GM21390 (cell line): Measurements from ENCODE around the gene CCDC146.
"Not testable (repeated sequence)": the region's sequence is repeated elsewhere in the genome, so short reads cannot be mapped to it uniquely, and the experiment has no call there.

Experiments used
- ATAC-seq: cut with Tn5 transposase; IDR thresholded peaks from one replicate; pipeline ENCODE4 v1.9.1; 2021; ENCODE audit not compliant: unreplicated experiment

Gene CCDC146

GRCh38 chr7:77326131-77326530 lies 203.7 kb downstream of the CCDC146 start:
- ATAC-seq, result no peak

DNA sequence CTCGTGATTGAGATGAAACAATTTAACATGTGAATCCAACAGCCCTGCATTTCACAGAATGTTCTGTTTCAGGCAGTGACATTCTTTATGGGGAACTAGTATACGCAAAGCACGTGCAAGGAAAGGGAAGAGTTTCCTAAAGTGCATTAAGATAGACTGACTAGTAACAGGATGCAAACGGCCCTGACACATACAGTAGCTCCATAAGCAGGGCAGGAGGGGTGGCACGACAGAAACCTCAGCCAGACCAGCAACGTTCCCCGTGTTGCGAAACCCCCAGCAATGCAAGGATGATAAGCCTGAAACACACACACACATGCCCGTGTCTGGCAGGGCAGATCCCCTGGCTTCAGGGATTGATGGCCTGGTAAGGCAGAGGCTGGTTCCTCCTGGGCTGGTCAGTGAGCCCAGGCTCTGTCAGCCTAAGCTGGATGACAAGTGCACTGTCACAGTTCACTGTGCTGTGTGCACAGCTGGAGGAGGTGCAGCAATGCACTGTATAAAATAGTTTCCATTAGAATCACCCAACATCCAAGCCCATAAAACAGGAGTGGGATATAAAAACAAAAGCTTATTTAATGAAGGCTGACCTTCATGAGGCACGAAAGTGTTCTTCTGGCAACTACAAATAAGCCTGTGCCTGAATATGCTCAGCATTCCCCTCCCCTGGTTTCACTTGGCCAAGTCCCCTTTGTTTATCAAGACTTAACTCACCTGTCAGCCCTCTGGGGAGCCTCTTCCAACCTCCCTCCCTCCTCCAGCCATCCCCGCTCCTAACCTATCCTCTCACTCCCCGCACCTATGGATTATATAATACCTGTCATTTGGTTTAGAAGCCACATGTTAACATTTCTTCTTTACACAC lies 204.9 kb downstream of the CCDC146 start:
- no peak for ATAC-seq

DNA sequence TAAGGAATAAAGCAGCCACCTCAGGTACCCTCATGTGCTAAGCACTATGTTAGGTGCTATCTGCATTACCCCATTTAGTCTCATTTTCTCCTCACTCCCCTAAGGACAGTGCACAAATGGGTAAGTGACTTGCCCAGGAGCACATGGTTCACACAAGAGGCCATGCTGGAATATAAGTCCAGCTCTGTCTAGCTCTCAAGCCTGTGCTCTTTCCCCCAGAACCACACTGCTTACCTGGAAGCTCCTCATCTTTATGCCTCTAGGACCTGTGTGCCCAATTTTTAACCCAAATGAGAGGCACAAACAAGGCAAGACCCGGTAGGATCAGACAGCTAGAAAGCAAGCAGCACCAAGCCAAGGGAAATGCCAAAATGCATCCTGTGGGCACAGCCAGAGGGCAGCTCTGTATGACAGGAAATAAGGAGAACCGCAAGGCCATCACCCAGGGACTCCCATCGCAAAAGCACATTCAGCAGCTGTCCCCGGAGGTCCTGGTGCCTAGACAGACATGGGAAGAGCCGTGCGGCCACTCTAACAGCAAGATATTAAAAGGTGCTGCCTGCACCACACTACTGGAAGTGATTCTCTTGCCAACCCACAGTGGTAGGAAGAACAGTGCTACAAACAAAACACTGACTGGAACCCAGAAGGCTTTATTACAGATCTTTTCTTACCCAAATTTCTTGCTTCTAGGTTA lies 205.7 kb downstream of the CCDC146 start:
- no peak for ATAC-seq

DNA sequence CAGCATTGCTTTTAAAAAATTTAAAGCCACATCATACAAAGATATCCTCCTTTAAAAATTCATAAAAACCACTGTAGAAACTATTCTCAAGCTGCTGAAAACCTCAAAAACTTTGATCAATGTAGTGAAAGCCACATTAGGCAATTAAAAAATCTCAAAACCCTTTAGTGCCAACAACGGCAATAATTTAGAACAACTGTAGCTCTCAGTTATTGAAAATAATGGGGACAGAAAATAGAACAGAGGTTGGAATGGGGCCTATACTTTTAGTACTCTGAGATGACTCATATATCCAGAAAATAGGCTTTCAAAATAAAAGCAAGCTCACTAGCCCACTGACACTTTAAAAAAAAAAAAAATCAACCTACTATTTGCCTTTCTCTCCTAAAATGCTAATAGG lies 206.3 kb downstream of the CCDC146 start:
- no peak for ATAC-seq

- ATAC-seq, result no peak
Observed at GRCh38 chr7:77329466-77330168, 207.2 kb downstream of the CCDC146 start.

DNA sequence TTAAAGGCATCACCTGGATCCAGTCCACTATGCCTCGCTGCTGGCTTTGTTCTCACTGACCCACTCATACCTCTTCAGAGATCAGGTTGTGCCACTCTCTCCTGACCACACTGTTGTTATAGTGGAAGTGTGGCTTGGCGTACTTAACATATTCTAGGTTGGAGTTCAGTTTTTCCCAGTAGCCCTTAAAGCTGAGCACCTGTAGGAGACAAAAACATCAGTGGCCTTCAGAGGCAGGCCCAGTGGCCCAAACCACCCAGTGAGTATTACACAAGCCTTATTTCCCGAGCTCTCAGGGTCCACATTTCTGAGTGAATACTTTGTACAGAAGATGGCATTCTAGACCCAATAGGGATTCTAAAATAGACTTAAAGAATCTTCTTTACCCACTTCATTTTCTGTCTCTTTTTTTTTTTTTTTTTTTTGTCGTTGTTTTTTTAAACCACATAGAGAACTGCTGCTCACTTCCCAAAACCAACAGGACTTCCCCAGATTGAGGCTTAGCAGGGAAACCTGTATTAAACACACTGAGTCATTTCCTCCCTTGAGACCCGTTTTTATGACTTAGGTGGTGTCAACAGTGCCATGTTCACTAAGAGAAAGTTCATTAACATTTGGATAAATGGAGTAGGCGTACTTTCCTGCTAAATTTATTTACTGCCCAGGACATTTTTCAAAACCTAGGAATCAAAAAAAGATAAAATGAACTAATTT lies 207.9 kb downstream of the CCDC146 start:
- ATAC-seq, result peak; percentile 58

DNA sequence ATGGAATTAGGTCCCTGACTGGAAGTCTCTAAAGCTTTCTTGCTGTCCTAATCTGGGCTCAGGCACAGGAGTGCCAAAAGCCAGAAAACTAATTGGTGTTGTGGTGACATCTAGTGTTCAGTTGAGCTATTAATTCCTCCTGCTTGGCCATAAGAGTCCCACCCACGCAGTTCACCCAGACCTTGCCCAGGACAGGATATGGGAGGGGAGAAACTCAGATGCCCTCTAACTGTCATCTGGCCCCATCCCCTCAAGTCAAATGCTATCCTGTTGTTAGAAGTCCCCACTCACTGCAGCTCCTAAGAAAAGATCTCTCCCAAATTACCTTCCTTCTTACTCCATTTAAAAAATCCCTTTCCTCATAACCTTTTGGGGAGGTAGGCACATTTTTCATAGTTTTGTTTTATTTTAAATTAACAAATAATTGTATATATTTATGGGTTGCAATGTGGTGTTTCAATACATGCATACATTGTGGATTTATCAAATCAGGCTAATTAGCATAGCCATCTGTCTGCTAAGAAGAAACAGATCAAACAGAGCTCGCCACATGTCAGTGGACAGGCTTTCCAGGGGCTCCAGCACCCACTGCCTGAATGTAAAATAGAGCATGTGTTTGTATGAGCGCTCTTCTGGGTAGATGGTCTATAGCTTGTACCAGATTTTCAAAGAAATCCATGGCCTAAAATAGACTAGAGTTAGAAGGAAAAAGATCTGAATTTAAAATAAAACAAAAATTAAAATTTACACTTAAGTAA lies 209.7 kb downstream of the CCDC146 start:
- peak; percentile 66 for ATAC-seq

DNA sequence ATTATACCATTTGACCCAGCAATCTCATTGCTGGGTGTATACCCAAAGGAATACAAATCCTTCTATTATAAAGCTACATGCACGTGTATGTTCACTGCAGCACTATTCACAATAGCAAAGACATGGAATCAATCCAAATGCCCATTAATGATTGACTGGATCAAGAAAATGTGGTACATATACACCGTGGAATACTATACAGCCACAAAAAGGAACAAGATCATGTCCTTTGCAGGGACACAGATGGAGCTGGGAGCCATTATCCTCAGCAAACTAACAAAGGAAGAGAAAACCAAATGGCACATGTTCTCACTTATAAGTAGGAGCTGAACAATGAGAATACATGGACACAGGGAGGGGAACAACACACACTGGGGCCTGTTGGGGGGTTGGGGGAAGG lies 211.6 kb downstream of the CCDC146 start:
- ATAC-seq, result not testable (repeated sequence)

DNA sequence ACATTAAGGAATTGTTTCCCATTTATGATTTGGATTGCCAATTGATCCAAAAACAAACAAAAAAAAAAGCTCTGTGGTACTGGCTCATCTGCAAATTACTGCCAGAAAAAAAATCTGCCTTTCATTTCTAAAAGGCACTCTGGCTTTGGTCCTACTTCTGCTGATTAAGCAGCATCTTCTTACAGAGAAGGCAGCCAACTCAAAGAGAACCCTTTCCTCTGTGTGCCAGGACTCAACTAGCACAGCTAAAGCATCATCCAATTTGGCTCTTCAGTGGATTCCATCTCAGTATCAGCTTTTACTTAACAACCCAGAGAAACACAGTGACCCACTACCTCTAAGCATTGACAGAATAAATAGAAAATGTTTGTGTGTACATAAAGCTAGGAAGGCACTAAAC lies 213.2 kb downstream of the CCDC146 start:
- no peak for ATAC-seq

GRCh38 chr7:77337456-77337990 lies 215.1 kb downstream of the CCDC146 start:
- no peak for ATAC-seq

DNA sequence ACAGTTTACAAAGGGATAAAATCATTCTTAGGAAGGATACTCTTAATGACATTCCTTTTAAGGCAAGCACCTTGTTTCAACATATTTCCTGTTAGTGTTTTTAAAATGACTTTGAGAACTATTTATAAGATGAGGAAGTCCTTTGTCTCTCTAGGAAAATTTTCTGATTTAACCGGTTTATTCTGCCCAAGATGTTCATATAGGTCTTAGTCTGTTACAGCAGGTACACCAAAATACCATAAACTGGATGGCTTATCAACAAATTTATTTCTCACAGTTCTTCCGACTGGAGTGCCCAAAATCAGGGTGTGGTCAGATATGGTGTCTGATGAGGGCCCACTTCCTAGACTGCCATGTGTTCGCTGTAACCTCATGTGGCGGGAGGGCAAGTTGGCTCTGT lies 215.8 kb downstream of the CCDC146 start:
- ATAC-seq, result no peak

GRCh38 chr7:77338883-77339629 lies 216.6 kb downstream of the CCDC146 start:
- no peak for ATAC-seq

GRCh38 chr7:77339726-77340125 lies 217.3 kb downstream of the CCDC146 start:
- ATAC-seq, result no peak
